Mesenchymal stem cell (in vitro differentiated cells and primary cell): Measurements from ENCODE around the gene SV2B.

ENCODE experiments used
- DNase-seq: peaks from one replicate; pipeline ENCODE4 v3.0.0-alpha.2; 2013
- H2AFZ ChIP-seq: one replicate; pipeline ENCODE4 v1.6.1; 2013; ENCODE audit warnings: low read depth, mild to moderate bottlenecking, control low read depth, inconsistent platforms, low read length, moderate library complexity
- H2AK5ac ChIP-seq: 2 replicates; pipeline ENCODE4 v1.6.1; 2013; ENCODE audit warnings: low read length, moderate library complexity, mild to moderate bottlenecking, inconsistent platforms; ENCODE audit not compliant: severe bottlenecking
- H2BK120ac ChIP-seq: one replicate; pipeline ENCODE4 v1.6.1; 2013; ENCODE audit warnings: low read depth, mild to moderate bottlenecking, inconsistent platforms, low read length, moderate library complexity
- H2BK12ac ChIP-seq, 2 experiments: one replicate each; pipeline ENCODE4 v1.6.1; 2013; ENCODE audit warnings: inconsistent platforms in 2 of 2, low read length in 2 of 2, mild to moderate bottlenecking in 2 of 2, moderate library complexity in 2 of 2, control low read depth in 1 of 2
- H2BK15ac ChIP-seq: one replicate; pipeline ENCODE4 v1.6.1; 2013; ENCODE audit warnings: mild to moderate bottlenecking, low read depth, inconsistent platforms; ENCODE audit not compliant: poor library complexity, severe bottlenecking
- H2BK5ac ChIP-seq: 2 replicates; pipeline ENCODE4 v1.6.1; 2013; ENCODE audit warnings: low read depth, mild to moderate bottlenecking, low read length, control low read depth, inconsistent platforms; ENCODE audit not compliant: poor library complexity, severe bottlenecking
- H3K14ac ChIP-seq, 2 experiments: one replicate each; pipeline ENCODE4 v1.6.1; 2013; ENCODE audit warnings: inconsistent platforms in 2 of 2, low read length in 2 of 2, control low read depth in 1 of 2, mild to moderate bottlenecking in 1 of 2, moderate library complexity in 1 of 2
- H3K18ac ChIP-seq, 2 experiments: one replicate each; pipeline ENCODE4 v1.6.1; 2013; ENCODE audit warnings: inconsistent platforms in 2 of 2, low read length in 2 of 2, control low read depth in 1 of 2, low read depth in 1 of 2, mild to moderate bottlenecking in 1 of 2
- H3K23ac ChIP-seq, 2 experiments: one replicate each; pipeline ENCODE4 v1.6.1; 2013; ENCODE audit warnings: inconsistent platforms in 2 of 2, low read length in 2 of 2, mild to moderate bottlenecking in 2 of 2, moderate library complexity in 2 of 2, control low read depth in 1 of 2
- H3K27ac ChIP-seq: 2 replicates; pipeline ENCODE4 v1.5.1; 2013; ENCODE audit warnings: mild to moderate bottlenecking, moderate library complexity, low read length, control low read depth, inconsistent platforms; ENCODE audit not compliant: poor library complexity, severe bottlenecking
- H3K27me3 ChIP-seq, 2 experiments: 2 replicates each; pipeline versions ENCODE4 v1.6.1 to v1.7.0; 2013; ENCODE audit warnings: low read length in 2 of 2, mild to moderate bottlenecking in 2 of 2, moderate library complexity in 2 of 2, control low read depth in 1 of 2, inconsistent platforms in 1 of 2; ENCODE audit not compliant: control insufficient read depth in 1 of 2, insufficient read depth in 1 of 2
- H3K36me3 ChIP-seq, 2 experiments: 2 replicates each; pipeline versions ENCODE4 v1.6.1 to v1.7.0; 2013; ENCODE audit warnings: low read length in 2 of 2, control low read depth in 1 of 2, inconsistent platforms in 1 of 2, low read depth in 1 of 2, mild to moderate bottlenecking in 1 of 2; ENCODE audit not compliant: insufficient read depth in 2 of 2, control insufficient read depth in 1 of 2
- H3K4ac ChIP-seq, 2 experiments: one replicate each; pipeline ENCODE4 v1.6.1; 2013; ENCODE audit warnings: inconsistent platforms in 2 of 2, low read length in 2 of 2, mild to moderate bottlenecking in 2 of 2, moderate library complexity in 2 of 2, control low read depth in 1 of 2, low read depth in 1 of 2
- H3K4me1 ChIP-seq: 2 replicates; pipeline ENCODE4 v1.6.1; 2013; ENCODE audit warnings: low read depth, low read length, control low read depth; ENCODE audit not compliant: control insufficient read depth, insufficient read depth
- H3K4me2 ChIP-seq: 2 replicates; pipeline ENCODE4 v1.6.1; 2013; ENCODE audit warnings: low read length, mild to moderate bottlenecking, inconsistent platforms; ENCODE audit not compliant: poor library complexity, severe bottlenecking
- H3K4me3 ChIP-seq, 2 experiments: 2 replicates each; pipeline versions ENCODE4 v1.5.1 to v1.7.0; 2013; ENCODE audit warnings: low read length in 2 of 2, mild to moderate bottlenecking in 2 of 2, control low read depth in 1 of 2, low read depth in 1 of 2; ENCODE audit not compliant: insufficient read depth in 1 of 2
- H3K79me1 ChIP-seq: replicated peaks from 2 replicates; pipeline ENCODE4 v1.6.1; 2013; ENCODE audit warnings: mild to moderate bottlenecking, control low read depth, low read length, inconsistent platforms; ENCODE audit not compliant: poor library complexity, severe bottlenecking
- H3K9ac ChIP-seq: 2 replicates; pipeline ENCODE4 v1.7.0; 2013; ENCODE audit warnings: mild to moderate bottlenecking, low read length, moderate library complexity
- H3K9me3 ChIP-seq: 2 replicates; pipeline ENCODE4 v1.7.0; 2013; ENCODE audit warnings: mild to moderate bottlenecking, low read length; ENCODE audit not compliant: control insufficient read depth
- H4K8ac ChIP-seq: one replicate; pipeline ENCODE4 v1.6.1; 2013; ENCODE audit warnings: inconsistent platforms, mild to moderate bottlenecking, low read length, moderate library complexity
- H4K91ac ChIP-seq: one replicate; pipeline ENCODE4 v1.6.1; 2013; ENCODE audit warnings: mild to moderate bottlenecking, low read length, inconsistent platforms
- WGBS: methylation state at CpG from one replicate; pipeline ENCODE4 v1.1.7; 2013; ENCODE audit warnings: mixed read lengths; 5-methylcytosine and 5-hydroxymethylcytosine counted together

Gene SV2B

GRCh38 chr15:91148243-91148642 lies 48.2 kb downstream of the SV2B start:
- Histone ChIP-seq H3K4me1 (no peaks in the 10 kb centered on the region), H3K4ac (no peak overlapping the region), H3K36me3 (no peaks in the 10 kb centered on the region), H2BK120ac (no peak overlapping the region), H2BK5ac (no peak overlapping the region), H4K91ac (no peak overlapping the region), H3K4me3 (no peak overlapping the region), H3K18ac (no peak overlapping the region), H4K8ac (no peak overlapping the region), H3K27me3 (no peaks in the 10 kb centered on the region), H3K79me1 (no peaks in the 10 kb centered on the region), H3K27ac (no peak overlapping the region), H3K4me2 (no peak overlapping the region), H2AFZ (no peak overlapping the region), H2BK15ac (no peak overlapping the region), H3K14ac (no peak overlapping the region), H2BK12ac (no peak overlapping the region), H3K9me3 (no peaks in the 10 kb centered on the region), H2AK5ac (no peak overlapping the region), H3K9ac (no peak overlapping the region), H3K23ac (no peak overlapping the region)
- DNase-seq = no peak
- WGBS = 88% methylated on average over 2 of the region's 4 CpGs

- Histone ChIP-seq H3K4ac (no peak overlapping the region), H3K18ac (no peak overlapping the region), H2BK12ac (no peak overlapping the region), H3K4me3 (no peak overlapping the region), H3K79me1 (no peaks in the 10 kb centered on the region), H3K23ac (no peak overlapping the region), H4K8ac (no peak overlapping the region), H3K27me3 (peaks cover 0 to 2% of the 10 kb centered on the region in 2 experiments), H2AK5ac (no peak overlapping the region), H3K4me2 (no peak overlapping the region), H3K27ac (no peak overlapping the region), H3K36me3 (no peaks in the 10 kb centered on the region), H3K9me3 (no peaks in the 10 kb centered on the region), H3K9ac (no peak overlapping the region), H4K91ac (no peak overlapping the region), H2BK15ac (no peak overlapping the region), H3K14ac (no peak overlapping the region), H2AFZ (no peak overlapping the region), H3K4me1 (no peaks in the 10 kb centered on the region), H2BK5ac (no peak overlapping the region), H2BK120ac (no peak overlapping the region)
- 60% methylated on average over 4 of the region's 4 CpGs for WGBS
- DNase-seq = no peak
These were observed 50.6 kb downstream of the SV2B start for GRCh38 chr15:91150502-91151160.

GRCh38 chr15:91151781-91152563 lies 51.9 kb downstream of the SV2B start:
- H2AK5ac ChIP-seq = no peak overlapping the region
- H3K18ac ChIP-seq = no peak overlapping the region
- no peaks in the 10 kb centered on the region for H3K9me3 ChIP-seq
- no peak overlapping the region for H3K27ac ChIP-seq
- H3K4me2 ChIP-seq = no peak overlapping the region
- no peak overlapping the region for H2BK15ac ChIP-seq
- no peak overlapping the region for H3K14ac ChIP-seq
- H3K27me3 ChIP-seq = peaks cover 0 to 2% of the 10 kb centered on the region in 2 experiments
- H3K23ac ChIP-seq = no peak overlapping the region
- no peak for DNase-seq
- H3K4me1 ChIP-seq = no peaks in the 10 kb centered on the region
- H2BK120ac ChIP-seq = no peak overlapping the region
- H2BK5ac ChIP-seq = no peak overlapping the region
- H3K79me1 ChIP-seq = no peaks in the 10 kb centered on the region
- no peak overlapping the region for H2AFZ ChIP-seq
- no peaks in the 10 kb centered on the region for H3K36me3 ChIP-seq
- H3K4ac ChIP-seq = no peak overlapping the region
- no peak overlapping the region for H3K9ac ChIP-seq
- no peak overlapping the region for H2BK12ac ChIP-seq
- WGBS = 93% methylated on average over 2 of the region's 4 CpGs
- no peak overlapping the region for H4K91ac ChIP-seq
- H3K4me3 ChIP-seq = no peak overlapping the region
- H4K8ac ChIP-seq = no peak overlapping the region

- H3K9me3 ChIP-seq = no peaks in the 10 kb centered on the region
- no peak overlapping the region for H2BK120ac ChIP-seq
- H3K79me1 ChIP-seq = no peaks in the 10 kb centered on the region
- no peak overlapping the region for H4K8ac ChIP-seq
- no peak overlapping the region for H3K4me3 ChIP-seq
- H3K4me1 ChIP-seq = no peaks in the 10 kb centered on the region
- no peaks in the 10 kb centered on the region for H3K36me3 ChIP-seq
- no peak overlapping the region for H2BK5ac ChIP-seq
- no peak overlapping the region for H3K4ac ChIP-seq
- no peak overlapping the region for H2AK5ac ChIP-seq
- H2AFZ ChIP-seq = no peak overlapping the region
- no peak overlapping the region for H3K27ac ChIP-seq
- H3K14ac ChIP-seq = no peak overlapping the region
- no peak overlapping the region for H3K23ac ChIP-seq
- WGBS = 69% methylated on average over 9 of the region's 10 CpGs
- H3K9ac ChIP-seq = no peak overlapping the region
- H2BK15ac ChIP-seq = no peak overlapping the region
- no peak overlapping the region for H4K91ac ChIP-seq
- no peak overlapping the region for H3K18ac ChIP-seq
- peaks cover 0 to 2% of the 10 kb centered on the region in 2 experiments for H3K27me3 ChIP-seq
- no peak overlapping the region for H2BK12ac ChIP-seq
- no peak overlapping the region for H3K4me2 ChIP-seq
- no peak for DNase-seq
These were observed 53.0 kb downstream of the SV2B start for GRCh38 chr15:91152896-91153581.
